Kidney epithelial cell (primary cell): ENCODE measurements around the gene REXO1. TPM values are rescaled to one million over a fixed set of nuclear protein-coding genes. Genes with fewer than 3 reads are reported as not detected.

ENCODE experiments used
- DNase-seq: peaks from one replicate; pipeline ENCODE4 v3.0.0-alpha.2; 2010; ENCODE audit warnings: low read depth
- H3K27me3 ChIP-seq: 2 replicates; pipeline ENCODE4 v1.6.0; 2011; ENCODE audit warnings: low read length; ENCODE audit not compliant: control insufficient read depth, insufficient read depth
- H3K36me3 ChIP-seq: 2 replicates; pipeline ENCODE4 v1.5.1; 2011; ENCODE audit warnings: low read length; ENCODE audit not compliant: control insufficient read depth, insufficient read depth
- H3K4me3 ChIP-seq: 2 replicates; pipeline ENCODE4 v1.5.1; 2011; ENCODE audit warnings: low read depth, mild to moderate bottlenecking, control low read depth, low read length
- total RNA-seq: library from RNA; depleted of rRNA; stranded (reverse); fragments of >200 nt; gene quantifications from 2 replicates; pipeline ENCODE4 v1.2.3, GENCODE V29; 2015
- TF ChIP-seq, protein P1 (sequence below): IDR thresholded peaks from 2 replicates; pipeline ENCODE4 v1.5.1; 2011; ENCODE audit warnings: mild to moderate bottlenecking, moderate library complexity, low read length, control low read depth, inconsistent platforms; ENCODE audit not compliant: insufficient read depth, poor library complexity, severe bottlenecking

REXO1 gene
- total RNA-seq, 1 donor from 2014 or later = 18.8 TPM

DNA sequence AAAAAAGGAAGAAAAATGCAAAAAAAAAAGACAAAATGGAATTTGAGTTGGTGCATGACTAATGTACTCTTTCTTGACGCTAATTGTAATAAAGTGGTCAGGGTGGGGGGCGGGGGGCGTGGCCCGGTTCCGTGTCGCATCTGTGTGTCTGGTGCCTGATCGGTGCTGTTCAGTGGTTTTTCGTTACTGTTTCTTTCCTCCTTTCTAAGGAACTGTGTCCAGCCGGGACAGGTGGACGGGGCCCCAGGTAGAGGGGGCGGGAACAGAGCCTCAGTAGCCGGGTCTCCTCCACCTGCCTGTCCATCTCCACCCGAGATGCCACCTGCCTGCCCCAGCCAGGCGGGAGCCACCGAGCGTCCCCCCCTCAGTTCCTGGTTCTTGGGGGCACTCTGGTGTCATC, 68.7 kb downstream of the REXO1 start:
- no peak for DNase-seq
- Histone ChIP-seq H3K36me3 (no peaks in the 10 kb centered on the region), H3K27me3 (peaks cover 70% of the 10 kb centered on the region), H3K4me3 (no peak overlapping the region)
- TF ChIP-seq, protein P1, sequence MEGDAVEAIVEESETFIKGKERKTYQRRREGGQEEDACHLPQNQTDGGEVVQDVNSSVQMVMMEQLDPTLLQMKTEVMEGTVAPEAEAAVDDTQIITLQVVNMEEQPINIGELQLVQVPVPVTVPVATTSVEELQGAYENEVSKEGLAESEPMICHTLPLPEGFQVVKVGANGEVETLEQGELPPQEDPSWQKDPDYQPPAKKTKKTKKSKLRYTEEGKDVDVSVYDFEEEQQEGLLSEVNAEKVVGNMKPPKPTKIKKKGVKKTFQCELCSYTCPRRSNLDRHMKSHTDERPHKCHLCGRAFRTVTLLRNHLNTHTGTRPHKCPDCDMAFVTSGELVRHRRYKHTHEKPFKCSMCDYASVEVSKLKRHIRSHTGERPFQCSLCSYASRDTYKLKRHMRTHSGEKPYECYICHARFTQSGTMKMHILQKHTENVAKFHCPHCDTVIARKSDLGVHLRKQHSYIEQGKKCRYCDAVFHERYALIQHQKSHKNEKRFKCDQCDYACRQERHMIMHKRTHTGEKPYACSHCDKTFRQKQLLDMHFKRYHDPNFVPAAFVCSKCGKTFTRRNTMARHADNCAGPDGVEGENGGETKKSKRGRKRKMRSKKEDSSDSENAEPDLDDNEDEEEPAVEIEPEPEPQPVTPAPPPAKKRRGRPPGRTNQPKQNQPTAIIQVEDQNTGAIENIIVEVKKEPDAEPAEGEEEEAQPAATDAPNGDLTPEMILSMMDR = no peak

DNA sequence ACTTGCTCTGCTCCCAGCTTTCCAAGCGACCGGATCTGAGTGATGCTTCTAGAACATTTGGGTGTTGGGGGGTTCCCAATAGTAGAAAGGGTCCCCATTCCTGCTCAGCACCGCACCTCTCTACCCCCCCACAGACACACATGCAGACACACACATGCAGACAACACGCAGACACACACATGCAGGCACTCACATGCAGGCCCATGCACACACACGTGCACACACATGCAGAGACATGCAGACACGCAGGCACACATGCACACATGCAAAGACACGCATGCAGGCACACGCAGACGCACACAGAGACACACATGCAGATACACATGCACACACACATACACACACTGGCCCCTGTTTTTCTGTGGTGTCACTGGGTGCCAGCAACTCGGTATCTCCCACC, 71.1 kb downstream of the REXO1 start:
- Histone ChIP-seq H3K36me3 (no peaks in the 10 kb centered on the region), H3K27me3 (peaks cover 66% of the 10 kb centered on the region)
- TF ChIP-seq, protein P1 = no peak

DNA sequence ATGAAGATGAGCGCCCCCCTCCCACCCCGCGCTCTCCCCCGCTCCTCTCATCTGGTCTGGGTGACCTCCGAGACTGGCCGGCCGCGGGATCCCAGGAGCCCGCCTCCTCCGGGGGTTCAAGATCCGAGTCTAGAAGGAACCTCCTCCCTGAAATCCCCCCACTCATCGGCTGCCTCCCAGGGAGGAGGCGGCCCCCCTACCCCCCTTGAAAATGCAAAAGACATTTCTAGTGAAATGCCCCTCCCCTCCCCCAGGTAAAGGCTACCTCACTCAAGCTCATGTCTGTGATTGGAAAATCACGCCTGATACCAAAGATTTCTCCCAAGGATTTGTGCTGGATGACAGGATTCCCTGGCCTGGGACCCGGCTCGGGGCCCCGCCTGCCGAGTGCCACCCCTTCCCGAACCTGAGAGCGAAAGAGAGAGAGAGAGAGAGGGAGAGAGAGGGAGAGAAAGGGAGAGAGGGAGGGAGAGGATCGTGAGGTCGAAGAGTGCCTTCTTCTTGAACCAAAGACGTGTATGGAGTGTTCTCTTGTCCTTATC, 71.6 kb downstream of the REXO1 start:
- DNase-seq = no peak
- Histone ChIP-seq H3K4me3 (no peak overlapping the region), H3K27me3 (peaks cover 66% of the 10 kb centered on the region), H3K36me3 (no peaks in the 10 kb centered on the region)
- TF ChIP-seq, protein P1 = no peak

More for the DNA sequence above, 71.1 kb downstream of the REXO1 start:
- H3K4me3 ChIP-seq = no peak overlapping the region
- DNase-seq = no peak

DNA sequence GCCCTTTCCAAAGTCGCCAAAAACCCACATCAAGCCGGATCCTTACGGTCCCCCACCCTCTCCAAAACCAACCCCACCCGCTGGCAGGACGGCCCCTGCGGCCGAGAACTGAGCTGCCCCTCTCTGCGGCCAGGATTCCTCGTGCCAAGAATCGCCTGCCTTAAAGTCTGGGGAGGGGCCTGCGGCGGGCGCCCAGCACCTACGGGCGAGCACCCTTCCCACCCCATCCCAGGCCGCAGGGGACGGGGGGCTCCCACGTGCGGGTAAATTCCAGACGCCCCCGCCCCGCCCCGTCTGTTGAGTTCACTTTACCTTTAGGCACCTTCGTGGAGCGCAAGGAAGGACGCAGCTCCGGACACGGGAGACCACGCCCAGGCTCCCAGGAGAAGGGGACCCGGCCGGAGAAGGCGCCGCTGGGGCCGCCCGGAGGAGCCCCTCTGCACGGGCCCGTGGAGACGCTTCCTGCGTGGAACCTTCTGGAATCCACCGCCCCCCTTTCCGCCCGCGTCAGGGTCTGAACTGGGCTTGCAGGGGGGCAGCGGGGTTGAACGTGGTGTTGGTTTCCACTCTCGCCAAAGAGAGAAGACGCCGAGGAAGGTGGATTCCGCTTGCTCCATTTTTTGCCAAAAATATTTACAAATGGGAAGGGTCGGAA, 72.2 kb downstream of the REXO1 start:
- no peak overlapping the region for H3K4me3 ChIP-seq
- no peaks in the 10 kb centered on the region for H3K36me3 ChIP-seq
- DNase-seq = no peak
- peaks cover 66% of the 10 kb centered on the region for H3K27me3 ChIP-seq
- TF ChIP-seq, protein P1 = no peak

DNA sequence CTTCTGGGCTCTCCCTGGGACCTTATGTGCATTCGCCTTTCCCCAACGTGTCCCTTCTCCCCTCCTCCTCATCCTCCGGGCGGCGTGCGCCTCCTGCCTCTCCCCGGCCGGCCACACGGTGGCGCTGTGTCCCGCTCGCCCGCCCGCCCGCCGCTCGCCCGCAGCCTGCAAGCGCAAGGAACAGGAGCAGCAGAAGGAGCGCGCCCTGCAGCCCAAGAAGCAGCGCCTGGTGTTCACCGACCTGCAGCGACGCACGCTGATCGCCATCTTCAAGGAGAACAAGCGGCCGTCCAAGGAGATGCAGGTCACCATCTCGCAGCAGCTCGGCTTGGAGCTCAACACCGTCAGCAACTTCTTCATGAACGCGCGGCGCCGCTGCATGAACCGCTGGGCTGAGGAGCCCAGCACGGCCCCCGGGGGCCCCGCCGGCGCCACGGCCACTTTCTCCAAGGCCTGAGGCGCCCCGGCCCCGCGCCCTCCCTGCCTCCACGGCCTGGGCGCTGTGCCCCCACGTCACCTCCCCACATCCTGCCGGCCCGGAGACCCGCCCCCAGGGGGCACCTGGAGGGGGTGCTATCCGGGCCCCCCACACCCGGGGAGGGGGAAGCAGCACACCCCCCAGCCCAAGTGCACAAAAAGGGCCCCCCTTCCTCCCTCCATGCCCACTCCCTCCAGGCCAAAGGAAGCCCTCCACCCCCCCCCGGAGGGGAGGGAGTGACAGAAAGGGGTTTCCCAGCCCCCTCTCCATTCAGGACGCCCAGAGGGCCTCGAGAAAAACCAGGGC, 73.1 kb downstream of the REXO1 start:
- Histone ChIP-seq H3K4me3 (no peak overlapping the region), H3K27me3 (peaks cover 57% of the 10 kb centered on the region), H3K36me3 (no peaks in the 10 kb centered on the region)
- DNase-seq = no peak
- TF ChIP-seq, protein P1 = peak; percentile 24
